ENCODE measurements around the gene TNFRSF21.

GRCh38 chr6:47306887-47307286, 2.8 kb downstream of the TNFRSF21 start:
- TF ChIP-seq, protein P1, sequence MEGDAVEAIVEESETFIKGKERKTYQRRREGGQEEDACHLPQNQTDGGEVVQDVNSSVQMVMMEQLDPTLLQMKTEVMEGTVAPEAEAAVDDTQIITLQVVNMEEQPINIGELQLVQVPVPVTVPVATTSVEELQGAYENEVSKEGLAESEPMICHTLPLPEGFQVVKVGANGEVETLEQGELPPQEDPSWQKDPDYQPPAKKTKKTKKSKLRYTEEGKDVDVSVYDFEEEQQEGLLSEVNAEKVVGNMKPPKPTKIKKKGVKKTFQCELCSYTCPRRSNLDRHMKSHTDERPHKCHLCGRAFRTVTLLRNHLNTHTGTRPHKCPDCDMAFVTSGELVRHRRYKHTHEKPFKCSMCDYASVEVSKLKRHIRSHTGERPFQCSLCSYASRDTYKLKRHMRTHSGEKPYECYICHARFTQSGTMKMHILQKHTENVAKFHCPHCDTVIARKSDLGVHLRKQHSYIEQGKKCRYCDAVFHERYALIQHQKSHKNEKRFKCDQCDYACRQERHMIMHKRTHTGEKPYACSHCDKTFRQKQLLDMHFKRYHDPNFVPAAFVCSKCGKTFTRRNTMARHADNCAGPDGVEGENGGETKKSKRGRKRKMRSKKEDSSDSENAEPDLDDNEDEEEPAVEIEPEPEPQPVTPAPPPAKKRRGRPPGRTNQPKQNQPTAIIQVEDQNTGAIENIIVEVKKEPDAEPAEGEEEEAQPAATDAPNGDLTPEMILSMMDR (conservative IDR thresholded peaks at IDR 0.05), result no peak
- no peak for TF ChIP-seq EZH2 (IDR thresholded peaks at IDR 0.05; ENCODE audit: low read depth)
